Body of pancreas (tissue), 4 donors: Measurements from ENCODE around the gene ACVRL1.

ENCODE experiments used
- POLR2A ChIP-seq, 3 donors: fragments of 450-650 bp; IDR thresholded peaks; one replicate each; pipeline ENCODE4 v1.6.1; 2016; ENCODE audit warnings: antibody characterized with exemption in 3 of 3, mild to moderate bottlenecking in 2 of 3
- TF ChIP-seq, protein P1 (sequence below), 7 experiments: fragments of 450-650 bp in 4 of 7; fragments of 200-600 bp in 3 of 7; sonication (generic) in 3 of 7; IDR thresholded peaks; one replicate each; pipeline ENCODE4 v1.5.1; 2016 to 2019; ENCODE audit warnings: antibody characterized with exemption in 7 of 7

GRCh38 chr12:51923506-51924365, 16.4 kb downstream of the ACVRL1 start:
- TF ChIP-seq, protein P1, sequence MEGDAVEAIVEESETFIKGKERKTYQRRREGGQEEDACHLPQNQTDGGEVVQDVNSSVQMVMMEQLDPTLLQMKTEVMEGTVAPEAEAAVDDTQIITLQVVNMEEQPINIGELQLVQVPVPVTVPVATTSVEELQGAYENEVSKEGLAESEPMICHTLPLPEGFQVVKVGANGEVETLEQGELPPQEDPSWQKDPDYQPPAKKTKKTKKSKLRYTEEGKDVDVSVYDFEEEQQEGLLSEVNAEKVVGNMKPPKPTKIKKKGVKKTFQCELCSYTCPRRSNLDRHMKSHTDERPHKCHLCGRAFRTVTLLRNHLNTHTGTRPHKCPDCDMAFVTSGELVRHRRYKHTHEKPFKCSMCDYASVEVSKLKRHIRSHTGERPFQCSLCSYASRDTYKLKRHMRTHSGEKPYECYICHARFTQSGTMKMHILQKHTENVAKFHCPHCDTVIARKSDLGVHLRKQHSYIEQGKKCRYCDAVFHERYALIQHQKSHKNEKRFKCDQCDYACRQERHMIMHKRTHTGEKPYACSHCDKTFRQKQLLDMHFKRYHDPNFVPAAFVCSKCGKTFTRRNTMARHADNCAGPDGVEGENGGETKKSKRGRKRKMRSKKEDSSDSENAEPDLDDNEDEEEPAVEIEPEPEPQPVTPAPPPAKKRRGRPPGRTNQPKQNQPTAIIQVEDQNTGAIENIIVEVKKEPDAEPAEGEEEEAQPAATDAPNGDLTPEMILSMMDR (IDR thresholded peaks at IDR 0.05) = peak; percentile 53 to 84 (median 65)
- no peak for TF ChIP-seq POLR2A (IDR thresholded peaks at IDR 0.05)
